Measurements from ENCODE around the gene AVPI1.
"Not testable (repeated sequence)": the region's sequence is repeated elsewhere in the genome, so short reads cannot be mapped to it uniquely, and the experiment has no call there.

AVPI1 gene

GRCh38 chr10:97711640-97712572 lies 24.9 kb upstream of the AVPI1 start:
- DNase-seq (ENCODE audit: low read depth): no peak

- DNase-seq (ENCODE audit: low read depth): peak; percentile 18
These were observed 22.2 kb upstream of the AVPI1 start for GRCh38 chr10:97708976-97709946.

DNA sequence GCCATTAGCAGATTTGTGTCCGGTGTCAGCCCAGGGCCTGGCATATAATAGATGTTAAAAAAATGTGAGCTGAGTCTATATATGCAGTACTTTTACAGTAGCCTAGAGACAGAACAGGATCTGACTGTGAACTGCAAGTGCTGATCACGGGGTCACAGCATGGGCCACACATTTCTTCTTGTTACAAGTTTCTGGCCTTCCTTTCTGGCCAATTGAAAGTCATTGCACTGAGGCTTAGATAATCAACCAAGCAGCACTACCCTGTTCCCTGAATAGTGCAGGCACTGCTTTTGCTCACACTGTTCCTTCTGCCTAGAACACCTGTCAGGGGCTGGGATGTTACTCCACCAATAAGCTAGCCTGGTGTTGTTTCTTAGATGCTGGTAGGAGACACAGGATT lies 21.1 kb upstream of the AVPI1 start:
- DNase-seq (ENCODE audit: low read depth): no peak

- DNase-seq (ENCODE audit: low read depth): no peak
These were observed 20.3 kb upstream of the AVPI1 start for GRCh38 chr10:97707134-97707861.

- DNase-seq (ENCODE audit: low read depth): no peak
These were observed 18.1 kb upstream of the AVPI1 start for GRCh38 chr10:97705006-97705670.

DNA sequence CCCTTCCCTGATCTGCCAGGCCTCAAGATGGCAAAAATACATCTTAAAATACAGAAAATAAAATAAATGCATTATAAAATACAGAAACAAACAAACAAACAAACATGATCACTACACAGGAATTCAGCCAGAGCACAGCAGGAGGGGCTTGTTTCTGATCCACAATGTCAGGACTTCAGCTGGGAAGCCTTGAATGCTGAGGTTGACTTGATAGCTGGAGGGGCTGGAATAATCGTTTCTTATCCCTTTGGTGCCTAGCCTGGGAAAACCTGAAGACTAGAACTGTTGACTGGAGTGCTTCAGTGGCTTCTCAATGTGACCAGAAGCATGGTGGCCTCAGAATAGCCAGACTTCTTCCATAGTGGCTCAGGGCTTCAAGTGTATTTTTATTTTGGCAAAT lies 17.3 kb upstream of the AVPI1 start:
- no peak for DNase-seq (ENCODE audit: low read depth)

- no peak for DNase-seq (ENCODE audit: low read depth)
These were observed 16.5 kb upstream of the AVPI1 start for GRCh38 chr10:97703398-97704067.

DNA sequence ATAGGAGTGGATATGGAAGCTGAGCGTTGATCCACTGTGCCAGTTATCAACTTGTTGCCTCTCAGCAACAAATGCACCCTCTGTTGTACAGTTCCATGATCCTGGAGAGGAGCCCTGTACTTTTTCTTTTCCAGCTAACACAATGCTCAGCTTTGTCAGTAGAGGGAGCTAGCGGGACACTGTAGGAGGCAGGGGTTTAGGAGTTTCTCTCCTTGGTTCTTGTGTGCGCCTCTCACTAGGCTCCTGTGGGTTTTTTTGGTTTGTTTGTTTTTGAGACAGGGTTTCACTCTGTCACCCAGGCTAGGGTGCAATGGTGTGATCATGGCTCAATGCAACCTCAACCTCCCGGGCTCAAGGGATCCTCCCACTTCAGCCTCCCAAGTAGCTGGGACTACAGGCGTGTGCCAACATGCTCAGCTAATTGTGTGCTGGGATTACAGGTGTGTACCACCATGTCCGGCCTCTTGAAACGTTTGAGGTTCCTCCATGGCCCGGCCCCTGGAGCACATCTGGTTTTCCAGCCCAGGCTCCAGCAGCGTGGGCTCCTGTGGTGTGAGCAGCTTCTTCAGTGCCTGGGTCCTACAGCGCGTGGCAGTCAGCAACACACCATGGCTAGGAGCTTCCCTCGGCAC lies 14.5 kb upstream of the AVPI1 start:
- peak; percentile 5 for DNase-seq (ENCODE audit: low read depth)

- not testable (repeated sequence) for DNase-seq (ENCODE audit: low read depth)
These were observed 11.1 kb upstream of the AVPI1 start for GRCh38 chr10:97698072-97698655.

GRCh38 chr10:97690133-97690532 lies 3.1 kb upstream of the AVPI1 start:
- no peak for DNase-seq (ENCODE audit: low read depth)

- no peak for DNase-seq (ENCODE audit: low read depth)
These were observed 2.5 kb upstream of the AVPI1 start for GRCh38 chr10:97689559-97690020.

GRCh38 chr10:97687785-97688781 lies 1.0 kb upstream of the AVPI1 start:
- no peak for DNase-seq (ENCODE audit: low read depth)

- peak; percentile 3 for DNase-seq (ENCODE audit: low read depth)
These were observed 610 bp downstream of the AVPI1 start for GRCh38 chr10:97686301-97686961.

DNA sequence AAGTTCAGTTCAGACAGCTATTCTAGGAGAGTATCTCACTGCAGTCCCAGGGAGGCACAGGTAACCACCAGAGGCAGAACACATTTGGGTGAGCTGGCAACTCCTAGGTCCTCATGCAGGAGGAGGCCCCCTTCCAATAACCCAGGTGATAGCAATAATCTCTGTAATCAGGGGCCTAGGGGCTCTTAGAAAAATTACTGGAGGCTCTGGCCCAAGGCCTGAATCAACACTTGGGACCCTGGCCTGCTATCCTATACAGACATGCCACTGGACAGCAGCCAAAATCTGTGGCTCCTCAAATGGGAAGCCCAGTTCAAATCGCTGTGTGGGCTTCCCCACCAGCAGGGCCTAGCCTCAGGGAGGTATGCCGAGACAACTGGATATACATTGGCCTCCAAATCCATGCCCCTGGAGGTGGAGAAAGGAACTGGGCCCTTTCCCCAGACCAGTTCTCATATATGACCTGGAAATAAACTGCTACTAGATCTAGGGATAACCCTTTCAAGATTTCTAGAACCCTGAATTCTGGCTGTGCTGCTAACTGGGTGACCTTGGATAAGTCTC lies 1.6 kb downstream of the AVPI1 start:
- no peak for DNase-seq (ENCODE audit: low read depth)

DNA sequence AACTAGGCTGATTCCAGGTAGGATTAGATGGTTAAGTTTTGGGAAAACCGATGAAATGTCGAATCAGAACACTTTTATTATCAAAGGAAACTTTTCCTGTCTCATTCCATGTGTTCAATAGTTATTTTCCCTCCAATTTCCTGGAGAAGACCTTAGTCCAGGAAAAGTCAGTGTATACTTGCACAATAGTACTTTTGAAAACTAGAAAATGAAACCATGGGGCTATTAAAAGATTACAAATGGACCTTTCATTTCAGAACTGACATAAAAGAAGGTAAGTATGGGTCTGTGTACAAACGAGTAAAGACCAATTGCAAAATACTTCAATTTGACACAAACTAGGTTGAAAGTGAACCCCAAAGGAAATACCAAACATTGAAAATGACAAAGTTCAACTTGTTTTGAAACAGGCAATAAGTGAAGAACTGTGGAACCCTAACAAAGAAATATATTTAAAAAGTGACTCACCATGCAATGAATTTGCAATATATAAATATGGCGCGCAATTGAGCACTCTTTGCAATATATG lies 2.1 kb downstream of the AVPI1 start:
- no peak for DNase-seq (ENCODE audit: low read depth)

- DNase-seq (ENCODE audit: low read depth): not testable (repeated sequence)
These were observed 2.7 kb downstream of the AVPI1 start for GRCh38 chr10:97684368-97684713.

GRCh38 chr10:97683556-97684367 lies 3.3 kb downstream of the AVPI1 start:
- DNase-seq (ENCODE audit: low read depth): no peak
